A549 (cell line): ENCODE results near the gene RFX6. TPM values are rescaled to one million over a fixed set of nuclear protein-coding genes. Genes with fewer than 3 reads are reported as not detected.

Experiments used
- ATAC-seq, 2 experiments: fragments of 200-7000 bp in 1 of 2; fragments of >200 bp in 1 of 2; cut with Nextera tagmentation in 1 of 2; cut with Tn5 transposase in 1 of 2; 3 replicates each; pipeline versions ENCODE4 v1.8.0 to v1.9.1; 2018 to 2020; ENCODE audit warnings: mild to moderate bottlenecking in 1 of 2, moderate library complexity in 1 of 2
- CTCF ChIA-PET: fragments of 300-600 bp; sonication (Branson Sonifier 250); formaldehyde crosslinking; extraction: SDS; loops from one replicate; lab custom pipeline; 2021; ENCODE audit warnings: antibody characterized with exemption, inconsistent platforms; lab: Yijun Ruan, JAX
- POLR2A ChIA-PET: fragments of 350-600 bp; formaldehyde crosslinking; extraction: SDS; loops from one replicate; lab custom pipeline; 2021; ENCODE audit warnings: antibody characterized with exemption, inconsistent platforms; lab: Yijun Ruan, JAX
- DNase-seq, 2 experiments: peaks; one replicate each; pipeline versions ENCODE4 v3.0.0 to v3.0.0-alpha.2; 2011 to 2016; ENCODE audit warnings: low read depth in 1 of 2, low spot score in 1 of 2
- FAIRE-seq: peaks from 2 replicates; lab custom pipeline; 2011; peaks lifted over from hg19 to GRCh38; lab: Jason Lieb, UNC
- H3K27ac ChIP-seq, 2 experiments: fragments of >200 bp; sonication (Bioruptor Twin); formaldehyde crosslinking; 3 replicates each; pipeline ENCODE4 v1.5.1; 2016 to 2017
- H3K4me1 ChIP-seq: fragments of >200 bp; sonication (Bioruptor Twin); formaldehyde crosslinking; 3 replicates; pipeline ENCODE4 v1.6.1; 2016
- H3K4me2 ChIP-seq: fragments of >200 bp; sonication (Bioruptor Twin); formaldehyde crosslinking; 3 replicates; pipeline ENCODE4 v1.6.1; 2016
- H3K4me3 ChIP-seq: fragments of >200 bp; sonication (Bioruptor Twin); formaldehyde crosslinking; 3 replicates; pipeline ENCODE4 v1.5.1; 2016
- H3K9me3 ChIP-seq: fragments of >200 bp; sonication (Bioruptor Twin); formaldehyde crosslinking; 3 replicates; pipeline ENCODE4 v1.6.1; 2016
- BHLHE40 ChIP-seq: IDR thresholded peaks from 2 replicates; pipeline ENCODE4 v1.6.1; 2012; ENCODE audit warnings: low read depth, low read length, inconsistent platforms
- CBX8 ChIP-seq: fragments of 200-600 bp; sonication (generic); IDR thresholded peaks from 2 replicates; pipeline ENCODE4 v1.6.1; 2016
- CHD2 ChIP-seq: fragments of 150-350 bp; IDR thresholded peaks from 2 replicates; pipeline ENCODE4 v1.6.1; 2014; ENCODE audit warnings: low read length; ENCODE audit not compliant: partially characterized antibody
- CTCF ChIP-seq: fragments of >200 bp; sonication (Bioruptor Twin); formaldehyde crosslinking; IDR thresholded peaks from 3 replicates; pipeline ENCODE4 v1.5.1; 2016
- EHF ChIP-seq: fragments of 250-450 bp; sonication (Bioruptor Pico); IDR thresholded peaks from 2 replicates; pipeline ENCODE4 v1.5.0; 2020; ENCODE audit warnings: mild to moderate bottlenecking
- HOXA7 ChIP-seq: fragments of 250-450 bp; sonication (Bioruptor Pico); IDR thresholded peaks from 2 replicates; pipeline ENCODE4 v1.5.0; 2020; ENCODE audit warnings: mild to moderate bottlenecking, moderate library complexity
- HOXB13 ChIP-seq: fragments of 250-450 bp; sonication (Bioruptor Pico); IDR thresholded peaks from 2 replicates; pipeline ENCODE4 v1.5.0; 2020; ENCODE audit warnings: low read depth, mild to moderate bottlenecking, moderate library complexity
- HOXB5 ChIP-seq: fragments of 250-450 bp; sonication (Bioruptor Pico); IDR thresholded peaks from 2 replicates; pipeline ENCODE4 v1.5.0; 2020; ENCODE audit warnings: mild to moderate bottlenecking, moderate library complexity
- PBX3 ChIP-seq: IDR thresholded peaks from 2 replicates; pipeline ENCODE4 v1.6.1; 2012
- RARB ChIP-seq: fragments of 250-450 bp; sonication (Bioruptor Pico); IDR thresholded peaks from 2 replicates; pipeline ENCODE4 v1.8.0; 2021; ENCODE audit warnings: mild to moderate bottlenecking, moderate library complexity
- RFX5 ChIP-seq: fragments of 450-650 bp; IDR thresholded peaks from 2 replicates; pipeline ENCODE4 v1.7.1; 2014; ENCODE audit warnings: antibody characterized with exemption, mild to moderate bottlenecking, moderate library complexity
- SREBF2 ChIP-seq: fragments of 450-650 bp; IDR thresholded peaks from 2 replicates; pipeline ENCODE4 v1.6.1; 2014; ENCODE audit warnings: mild to moderate bottlenecking, moderate library complexity
- TFCP2L1 ChIP-seq: fragments of 250-450 bp; sonication (Bioruptor Pico); IDR thresholded peaks from 2 replicates; pipeline ENCODE4 v1.5.0; 2021; ENCODE audit warnings: mild to moderate bottlenecking
- TP53 ChIP-seq: fragments of 250-450 bp; sonication (Bioruptor Pico); IDR thresholded peaks from 2 replicates; pipeline ENCODE4 v1.5.0; 2021; ENCODE audit warnings: mild to moderate bottlenecking, moderate library complexity
- ZSCAN20 ChIP-seq: fragments of 250-450 bp; sonication (Bioruptor Pico); IDR thresholded peaks from 2 replicates; pipeline ENCODE4 v1.8.0; 2022; ENCODE audit warnings: mild to moderate bottlenecking, moderate library complexity
- WGBS: methylation state at CpG from one replicate; pipeline ENCODE4 v1.1.6; 2017; ENCODE audit errors: missing lambda C conversion rate; 5-methylcytosine and 5-hydroxymethylcytosine counted together
- polyA plus RNA-seq, 4 experiments: library from polyadenylated mRNA; depleted of rRNA in 3 of 4; stranded (reverse); fragments of >200 nt; fragmentation: RNase III in 1 of 4; extraction: RNeasy Plus Mini Kit Qiagen cat#74134 plus additional on column Dnase treatment in 1 of 4; gene quantifications; 2 replicates in 3 of 4; 3 replicates in 1 of 4; pipeline ENCODE4 v1.2.3, GENCODE V29; 2011 to 2017
- TF ChIP-seq, protein P1 (sequence below): fragments of >200 bp; sonication (Bioruptor Twin); formaldehyde crosslinking; IDR thresholded peaks from 3 replicates; pipeline ENCODE4 v1.6.1; 2016
- TF ChIP-seq, protein P2 (sequence below): fragments of 250-450 bp; sonication (Bioruptor Pico); IDR thresholded peaks from 2 replicates; pipeline ENCODE4 v1.5.0; 2021; ENCODE audit warnings: mild to moderate bottlenecking, moderate library complexity, borderline replicate concordance

Gene RFX6
- polyA plus RNA-seq, 2 of the 4 experiments (the other 2 are of a cell fraction) = not detected

GRCh38 chr6:116979560-116979959 is 102.5 kb downstream of the RFX6 start:
- no peak for FAIRE-seq
- CTCF ChIA-PET = no interaction called here

More at GRCh38 chr6:116979560-116979959, 102.5 kb downstream of the RFX6 start:
- whole genome bisulfite sequencing = 5% methylated on average over 1 of the region's 1 CpG
- Histone ChIP-seq H3K4me2 (no peak overlapping the region), H3K27ac (no peak overlapping the region), H3K4me1 (no peaks in the 10 kb centered on the region), H3K9me3 (no peaks in the 10 kb centered on the region), H3K4me3 (no peak overlapping the region)
- no peak for DNase-seq
- no peak for TF ChIP-seq EHF (CRISPR knock-in tag)
- TF ChIP-seq, protein P1, sequence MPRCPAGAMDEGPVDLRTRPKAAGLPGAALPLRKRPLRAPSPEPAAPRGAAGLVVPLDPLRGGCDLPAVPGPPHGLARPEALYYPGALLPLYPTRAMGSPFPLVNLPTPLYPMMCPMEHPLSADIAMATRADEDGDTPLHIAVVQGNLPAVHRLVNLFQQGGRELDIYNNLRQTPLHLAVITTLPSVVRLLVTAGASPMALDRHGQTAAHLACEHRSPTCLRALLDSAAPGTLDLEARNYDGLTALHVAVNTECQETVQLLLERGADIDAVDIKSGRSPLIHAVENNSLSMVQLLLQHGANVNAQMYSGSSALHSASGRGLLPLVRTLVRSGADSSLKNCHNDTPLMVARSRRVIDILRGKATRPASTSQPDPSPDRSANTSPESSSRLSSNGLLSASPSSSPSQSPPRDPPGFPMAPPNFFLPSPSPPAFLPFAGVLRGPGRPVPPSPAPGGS = no peak
- no peak for TF ChIP-seq BHLHE40
- no peak for TF ChIP-seq RFX5
- TF ChIP-seq RARB = no peak
- TF ChIP-seq HOXB5 (CRISPR knock-in tag) = no peak
- TF ChIP-seq, protein P2, sequence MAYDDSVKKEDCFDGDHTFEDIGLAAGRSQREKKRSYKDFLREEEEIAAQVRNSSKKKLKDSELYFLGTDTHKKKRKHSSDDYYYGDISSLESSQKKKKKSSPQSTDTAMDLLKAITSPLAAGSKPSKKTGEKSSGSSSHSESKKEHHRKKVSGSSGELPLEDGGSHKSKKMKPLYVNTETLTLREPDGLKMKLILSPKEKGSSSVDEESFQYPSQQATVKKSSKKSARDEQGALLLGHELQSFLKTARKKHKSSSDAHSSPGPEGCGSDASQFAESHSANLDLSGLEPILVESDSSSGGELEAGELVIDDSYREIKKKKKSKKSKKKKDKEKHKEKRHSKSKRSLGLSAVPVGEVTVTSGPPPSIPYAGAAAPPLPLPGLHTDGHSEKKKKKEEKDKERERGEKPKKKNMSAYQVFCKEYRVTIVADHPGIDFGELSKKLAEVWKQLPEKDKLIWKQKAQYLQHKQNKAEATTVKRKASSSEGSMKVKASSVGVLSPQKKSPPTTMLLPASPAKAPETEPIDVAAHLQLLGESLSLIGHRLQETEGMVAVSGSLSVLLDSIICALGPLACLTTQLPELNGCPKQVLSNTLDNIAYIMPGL = no peak
- no peak for TF ChIP-seq PBX3
- TF ChIP-seq ZSCAN20 (CRISPR knock-in tag) = no peak
- TF ChIP-seq CTCF = no peak
- no peak for TF ChIP-seq CHD2
- TF ChIP-seq HOXA7 = no peak
- TF ChIP-seq TFCP2L1 (CRISPR knock-in tag) = no peak
- TF ChIP-seq HOXB13 (CRISPR knock-in tag) = no peak
- no peak for TF ChIP-seq CBX8
- TF ChIP-seq SREBF2 = no peak
- no peak for TF ChIP-seq TP53 (CRISPR knock-in tag)
- no peak for ATAC-seq
- POLR2A ChIA-PET = no interaction called here

Other genes with a start within 250 kb of the RFX6 start
- gene ZUP1, start 208.5 kb upstream of the RFX6 start, polyA plus RNA-seq (2011; rRNA removed) = 9.8 and 14.4 TPM in 2 replicates
- gene ZUP1, start 208.5 kb upstream of the RFX6 start, polyA plus RNA-seq (2017; fragmentation: RNase III; extraction: RNeasy Plus Mini Kit Qiagen cat#74134 plus additional on column Dnase treatment) = 9.7 to 10.7 TPM (median 10.0 TPM) in 3 replicates
- 3.0 and 4.5 TPM in 2 replicates for gene KPNA5, start 196.0 kb upstream of the RFX6 start, polyA plus RNA-seq (2011; rRNA removed)
- 2.2 to 2.4 TPM (median 2.3 TPM) in 3 replicates for gene KPNA5, start 196.0 kb upstream of the RFX6 start, polyA plus RNA-seq (2017; fragmentation: RNase III; extraction: RNeasy Plus Mini Kit Qiagen cat#74134 plus additional on column Dnase treatment)
- gene FAM162B, start 111.5 kb upstream of the RFX6 start, polyA plus RNA-seq (2011; rRNA removed) = 0.14 TPM in 1 of 2 replicates, not detected in the other
- not detected in 3 replicates for gene FAM162B, start 111.5 kb upstream of the RFX6 start, polyA plus RNA-seq (2017; fragmentation: RNase III; extraction: RNeasy Plus Mini Kit Qiagen cat#74134 plus additional on column Dnase treatment)
- not detected in 2 replicates for gene GPRC6A, start 48.2 kb upstream of the RFX6 start, polyA plus RNA-seq (2011; rRNA removed)
- gene GPRC6A, start 48.2 kb upstream of the RFX6 start, polyA plus RNA-seq (2017; fragmentation: RNase III; extraction: RNeasy Plus Mini Kit Qiagen cat#74134 plus additional on column Dnase treatment) = not detected in 3 replicates